MM.1S (cell line): ENCODE results near the gene RPTOR.

Source experiments
- EZH2 ChIP-seq: fragments of 300-600 bp; sonication (generic); optimal IDR thresholded peaks from 2 replicates; pipeline ENCODE3; 2017; ENCODE audit warnings: low read depth, mild to moderate bottlenecking, antibody characterized with exemption, low read length, mixed read lengths
- EZH2phosphoT487 ChIP-seq: fragments of 300-600 bp; sonication (generic); IDR thresholded peaks from 2 replicates; pipeline ENCODE4 v1.6.1; 2018; ENCODE audit warnings: antibody characterized with exemption, low read length
- TF ChIP-seq, protein P1 (sequence below): fragments of 300-600 bp; sonication (generic); IDR thresholded peaks from 2 replicates; pipeline ENCODE4 v1.5.1; 2016; ENCODE audit warnings: antibody characterized with exemption, low read length, mixed read lengths

DNA sequence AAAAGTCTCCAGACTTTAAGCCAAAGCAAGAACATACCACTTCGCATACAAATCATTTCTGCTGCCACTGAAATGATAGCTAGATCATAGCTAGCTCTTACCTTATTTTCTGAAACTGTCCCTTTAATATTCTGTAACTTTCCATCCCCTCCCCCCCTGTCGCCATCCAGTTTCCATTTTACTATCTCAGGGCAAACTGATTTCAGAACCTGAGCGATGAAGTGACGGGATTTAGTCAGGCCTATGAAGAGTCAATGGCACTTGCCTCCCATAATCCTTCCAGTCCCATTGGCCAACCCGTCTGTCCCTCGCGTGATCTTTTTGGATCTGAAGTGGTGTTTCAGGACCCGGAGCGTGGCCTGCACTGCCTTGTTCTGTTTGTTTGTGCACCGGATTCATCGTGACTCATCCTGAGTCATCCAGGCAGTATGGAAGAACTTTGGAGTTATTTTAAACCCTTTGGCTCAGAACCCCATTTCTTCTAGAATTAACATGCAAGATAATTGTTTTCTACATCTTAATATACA lies 247.2 kb downstream of the RPTOR start:
- TF ChIP-seq, protein P1, sequence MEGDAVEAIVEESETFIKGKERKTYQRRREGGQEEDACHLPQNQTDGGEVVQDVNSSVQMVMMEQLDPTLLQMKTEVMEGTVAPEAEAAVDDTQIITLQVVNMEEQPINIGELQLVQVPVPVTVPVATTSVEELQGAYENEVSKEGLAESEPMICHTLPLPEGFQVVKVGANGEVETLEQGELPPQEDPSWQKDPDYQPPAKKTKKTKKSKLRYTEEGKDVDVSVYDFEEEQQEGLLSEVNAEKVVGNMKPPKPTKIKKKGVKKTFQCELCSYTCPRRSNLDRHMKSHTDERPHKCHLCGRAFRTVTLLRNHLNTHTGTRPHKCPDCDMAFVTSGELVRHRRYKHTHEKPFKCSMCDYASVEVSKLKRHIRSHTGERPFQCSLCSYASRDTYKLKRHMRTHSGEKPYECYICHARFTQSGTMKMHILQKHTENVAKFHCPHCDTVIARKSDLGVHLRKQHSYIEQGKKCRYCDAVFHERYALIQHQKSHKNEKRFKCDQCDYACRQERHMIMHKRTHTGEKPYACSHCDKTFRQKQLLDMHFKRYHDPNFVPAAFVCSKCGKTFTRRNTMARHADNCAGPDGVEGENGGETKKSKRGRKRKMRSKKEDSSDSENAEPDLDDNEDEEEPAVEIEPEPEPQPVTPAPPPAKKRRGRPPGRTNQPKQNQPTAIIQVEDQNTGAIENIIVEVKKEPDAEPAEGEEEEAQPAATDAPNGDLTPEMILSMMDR: no peak
- no peak for TF ChIP-seq EZH2
- no peak for TF ChIP-seq EZH2phosphoT487
